Large intestine (tissue), 12 donors: Measurements from ENCODE around the gene SMIM24. TPM values are rescaled to one million over a fixed set of nuclear protein-coding genes. Genes with fewer than 3 reads are reported as not detected.
"Not testable (repeated sequence)": the region's sequence is repeated elsewhere in the genome, so short reads cannot be mapped to it uniquely, and the experiment has no call there.

Source experiments
- DNase-seq, 2 donors: peaks; one replicate each; pipeline versions ENCODE4 v3.0.0 to v3.0.0-alpha.2; 2013
- H3K27ac ChIP-seq: one replicate; pipeline ENCODE4 v1.5.1; 2013; ENCODE audit warnings: low read length
- H3K27me3 ChIP-seq: 2 replicates; pipeline ENCODE4 v1.6.1; 2013; ENCODE audit warnings: low read length; ENCODE audit not compliant: control insufficient read depth, insufficient read depth
- H3K36me3 ChIP-seq: 2 replicates; pipeline ENCODE4 v1.6.1; 2013; ENCODE audit warnings: low read length; ENCODE audit not compliant: control insufficient read depth, insufficient read depth
- H3K4me1 ChIP-seq: one replicate; pipeline ENCODE4 v1.6.1; 2013; ENCODE audit warnings: low read length; ENCODE audit not compliant: control insufficient read depth, insufficient read depth
- H3K4me3 ChIP-seq: one replicate; pipeline ENCODE4 v1.5.1; 2013; ENCODE audit warnings: low read length
- H3K9me3 ChIP-seq: one replicate; pipeline ENCODE4 v1.6.1; 2013; ENCODE audit warnings: mild to moderate bottlenecking, low read depth, low read length, moderate library complexity; ENCODE audit not compliant: control insufficient read depth
- WGBS: methylation state at CpG from one replicate; pipeline ENCODE4 v1.1.5; 2013; ENCODE audit warnings: low lambda C conversion rate; ENCODE audit not compliant: insufficient coverage; 5-methylcytosine and 5-hydroxymethylcytosine counted together
- long read RNA-seq, 11 donors: transcript quantifications; one replicate each; lab custom pipeline, GENCODE V29; 2026
- polyA plus RNA-seq: library from polyadenylated mRNA; unstranded; fragments of 120-200 nt; gene quantifications from one replicate; pipeline ENCODE4 v1.2.1, GENCODE V29; 2013

SMIM24 gene
- polyA plus RNA-seq: 625 TPM
- long read RNA-seq, donor 1, transcript SMIM24-201 (4 exons, 1,329 nt): major isoform, 159 of 236 reads
- long read RNA-seq, donor 1, transcript SMIM24-204 (2 exons, 660 nt): minor isoform, 10 of 236 reads
- long read RNA-seq, donor 1, transcript SMIM24-203 (3 exons, 820 nt): minor isoform, 22 of 236 reads
- long read RNA-seq, donor 1, partial matches to known transcripts: 45 of 236 reads
- long read RNA-seq, donor 1, other reads (novel, unspliced or antisense): 0 of 236 reads
- long read RNA-seq, donor 2, transcript SMIM24-203 (3 exons, 820 nt): minor isoform, 88 of 603 reads
- long read RNA-seq, donor 2, transcript SMIM24-201 (4 exons, 1,329 nt): major isoform, 429 of 603 reads
- long read RNA-seq, donor 2, transcript SMIM24-204 (2 exons, 660 nt): minor isoform, 37 of 603 reads
- long read RNA-seq, donor 2, partial matches to known transcripts: 49 of 603 reads
- long read RNA-seq, donor 2, other reads (novel, unspliced or antisense): 0 of 603 reads
- long read RNA-seq, donor 3: 0 reads
- long read RNA-seq, donor 4, transcript SMIM24-204 (2 exons, 660 nt): minor isoform, 9 of 77 reads
- long read RNA-seq, donor 4, transcript SMIM24-201 (4 exons, 1,329 nt): major isoform, 41 of 77 reads
- long read RNA-seq, donor 4, transcript SMIM24-203 (3 exons, 820 nt): minor isoform, 15 of 77 reads
- long read RNA-seq, donor 4, partial matches to known transcripts: 12 of 77 reads
- long read RNA-seq, donor 4, other reads (novel, unspliced or antisense): 0 of 77 reads
- long read RNA-seq, donor 5, transcript SMIM24-201 (4 exons, 1,329 nt): major isoform, 48 of 59 reads
- long read RNA-seq, donor 5, transcript SMIM24-203 (3 exons, 820 nt): minor isoform, 6 of 59 reads
- long read RNA-seq, donor 5, partial matches to known transcripts: 5 of 59 reads
- long read RNA-seq, donor 5, other reads (novel, unspliced or antisense): 0 of 59 reads
- long read RNA-seq, donor 6, transcript SMIM24-201 (4 exons, 1,329 nt): major isoform, 289 of 601 reads
- long read RNA-seq, donor 6, transcript SMIM24-204 (2 exons, 660 nt): minor isoform, 42 of 601 reads
- long read RNA-seq, donor 6, transcript SMIM24-203 (3 exons, 820 nt): minor isoform, 188 of 601 reads
- long read RNA-seq, donor 6, partial matches to known transcripts: 59 of 601 reads
- long read RNA-seq, donor 6, other reads (novel, unspliced or antisense): 23 of 601 reads
- long read RNA-seq, donor 7, transcript SMIM24-201 (4 exons, 1,329 nt): major isoform, 63 of 96 reads
- long read RNA-seq, donor 7, transcript SMIM24-204 (2 exons, 660 nt): minor isoform, 6 of 96 reads
- long read RNA-seq, donor 7, transcript SMIM24-203 (3 exons, 820 nt): minor isoform, 19 of 96 reads
- long read RNA-seq, donor 7, partial matches to known transcripts: 8 of 96 reads
- long read RNA-seq, donor 7, other reads (novel, unspliced or antisense): 0 of 96 reads
- long read RNA-seq, donor 8, transcript SMIM24-203 (3 exons, 820 nt): minor isoform, 106 of 774 reads
- long read RNA-seq, donor 8, transcript SMIM24-201 (4 exons, 1,329 nt): major isoform, 551 of 774 reads
- long read RNA-seq, donor 8, transcript SMIM24-204 (2 exons, 660 nt): minor isoform, 34 of 774 reads
- long read RNA-seq, donor 8, partial matches to known transcripts: 76 of 774 reads
- long read RNA-seq, donor 8, other reads (novel, unspliced or antisense): 7 of 774 reads
- long read RNA-seq, donor 9, transcript SMIM24-204 (2 exons, 660 nt): minor isoform, 42 of 496 reads
- long read RNA-seq, donor 9, transcript SMIM24-203 (3 exons, 820 nt): minor isoform, 84 of 496 reads
- long read RNA-seq, donor 9, transcript SMIM24-201 (4 exons, 1,329 nt): major isoform, 305 of 496 reads
- long read RNA-seq, donor 9, partial matches to known transcripts: 54 of 496 reads
- long read RNA-seq, donor 9, other reads (novel, unspliced or antisense): 11 of 496 reads
- long read RNA-seq, donor 10, transcript SMIM24-204 (2 exons, 660 nt): minor isoform, 45 of 541 reads
- long read RNA-seq, donor 10, transcript SMIM24-203 (3 exons, 820 nt): minor isoform, 93 of 541 reads
- long read RNA-seq, donor 10, transcript SMIM24-201 (4 exons, 1,329 nt): major isoform, 349 of 541 reads
- long read RNA-seq, donor 10, partial matches to known transcripts: 46 of 541 reads
- long read RNA-seq, donor 10, other reads (novel, unspliced or antisense): 8 of 541 reads
- long read RNA-seq, donor 11, transcript SMIM24-204 (2 exons, 660 nt): minor isoform, 20 of 354 reads
- long read RNA-seq, donor 11, transcript SMIM24-201 (4 exons, 1,329 nt): major isoform, 237 of 354 reads
- long read RNA-seq, donor 11, transcript SMIM24-203 (3 exons, 820 nt): minor isoform, 52 of 354 reads
- long read RNA-seq, donor 11, partial matches to known transcripts: 38 of 354 reads
- long read RNA-seq, donor 11, other reads (novel, unspliced or antisense): 7 of 354 reads

DNA sequence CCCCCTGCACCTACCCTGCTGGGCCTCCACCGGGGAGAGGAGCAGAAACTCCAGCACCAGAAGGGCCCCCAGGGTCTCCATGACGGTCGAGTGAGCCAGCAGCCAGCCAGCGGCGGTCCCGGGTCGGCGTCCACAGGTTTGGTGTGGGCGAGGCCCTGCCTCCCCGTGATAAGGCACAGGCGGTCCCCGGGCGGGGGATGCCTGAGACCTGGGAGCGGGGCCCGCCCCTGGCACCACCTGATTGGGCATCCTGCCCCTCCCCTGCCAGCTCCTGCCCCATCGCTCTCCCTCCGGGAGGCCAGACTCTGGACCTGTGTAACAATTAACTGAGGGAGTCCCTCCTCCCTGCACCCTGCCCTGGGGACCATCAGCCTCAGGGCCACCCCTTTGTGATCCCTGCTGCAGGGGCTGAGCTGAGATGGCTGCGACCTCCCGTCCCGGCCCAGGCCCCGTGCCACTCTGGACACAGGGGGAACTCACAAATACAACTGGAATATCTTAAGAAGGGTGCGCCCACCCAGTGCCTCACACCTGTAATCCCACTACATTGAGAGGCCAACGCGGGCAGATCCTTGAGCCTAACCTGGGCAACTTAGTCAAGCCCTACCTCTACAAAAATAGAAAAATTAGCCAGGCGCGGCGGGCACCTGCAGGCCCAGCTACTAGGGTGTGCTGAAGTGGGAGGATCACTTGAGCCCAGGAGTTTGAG is at the start of gene SMIM24:
Gene SMIM24, minus strand, starts transcription at position 143 of the 709 bp plus-strand sequence. Its CDS starts 62 bp downstream, at position 81.
- Histone ChIP-seq H3K9me3 (peaks cover 10% of the 10 kb centered on the region), H3K27ac (peak within 1 kb of the TSS; percentile 92), H3K36me3 (peaks cover 15% of the 10 kb centered on the region), H3K4me3 (peak within 1 kb of the TSS; percentile 58), H3K4me1 (peaks cover 30% of the 10 kb centered on the region), H3K27me3 (peaks cover 5% of the 10 kb centered on the region)
- peak; percentile 96 to 98 for DNase-seq
- no CpG with 5 or more reads among the region's 27 CpGs for WGBS

DNA sequence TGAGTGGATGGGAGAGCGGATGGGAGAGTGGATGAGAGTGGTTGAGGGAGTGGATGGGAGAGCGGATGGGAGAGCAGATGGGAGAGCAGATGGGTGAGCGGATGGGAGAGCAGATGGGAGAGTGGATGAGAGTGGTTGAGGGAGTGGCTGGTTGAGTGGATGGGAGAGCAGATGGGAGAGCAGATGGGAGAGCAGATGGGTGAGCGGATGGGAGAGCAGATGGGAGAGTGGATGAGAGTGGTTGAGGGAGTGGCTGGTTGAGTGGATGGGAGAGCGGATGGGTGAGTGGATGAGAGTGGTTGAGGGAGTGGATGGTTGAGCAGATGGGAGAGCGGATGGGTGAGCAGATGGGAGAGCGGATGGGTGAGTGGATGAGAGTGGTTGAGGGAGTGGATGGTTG is 49.0 kb upstream of the SMIM24 start:
- not testable (repeated sequence) for H3K27ac ChIP-seq, H3K27me3 ChIP-seq, H3K9me3 ChIP-seq, H3K4me1 ChIP-seq, H3K4me3 ChIP-seq, DNase-seq
- WGBS: 80% methylated on average over 2 of the region's 7 CpGs
- peaks cover 76% of the 10 kb centered on the region for H3K36me3 ChIP-seq

DNA sequence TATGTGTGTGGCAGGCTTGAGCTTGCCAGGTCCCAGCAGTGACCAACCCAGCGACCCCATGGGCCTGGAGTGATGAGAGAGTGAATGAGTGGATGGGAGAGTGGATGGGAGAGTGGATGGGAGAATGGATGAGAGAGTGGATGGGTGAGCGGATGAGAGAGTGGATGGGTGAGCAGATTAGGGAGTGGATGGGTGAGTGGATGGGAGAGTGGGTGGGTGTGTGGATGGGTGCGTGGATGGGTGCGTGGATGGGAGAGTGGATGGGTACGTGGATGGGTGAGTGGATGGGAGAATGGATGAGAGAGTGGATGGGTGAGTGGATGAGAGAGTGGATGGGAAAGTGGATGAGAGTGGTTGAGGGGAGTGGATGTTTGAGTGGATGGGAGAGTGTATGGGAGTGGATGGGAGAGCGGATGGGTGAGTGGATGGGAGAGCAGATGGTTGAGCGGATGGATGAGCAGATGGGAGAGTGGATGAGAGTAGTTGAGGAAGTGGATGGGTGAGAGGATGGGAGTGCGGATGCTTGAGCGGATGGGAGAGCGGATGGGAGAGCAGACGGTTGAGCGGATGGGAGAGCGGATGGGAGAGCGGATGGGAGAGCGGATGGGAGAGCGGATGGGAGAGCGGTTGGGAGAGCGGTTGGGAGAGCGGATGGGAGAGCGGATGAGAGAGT is 48.4 kb upstream of the SMIM24 start:
- WGBS: 95% methylated on average over 17 of the region's 20 CpGs
- Histone ChIP-seq H3K9me3 (peaks cover 4% of the 10 kb centered on the region), H3K36me3 (peaks cover 78% of the 10 kb centered on the region), H3K4me1 (no peaks in the 10 kb centered on the region), H3K27me3 (no peaks in the 10 kb centered on the region), H3K27ac (no peak overlapping the region), H3K4me3 (no peak overlapping the region)
- DNase-seq: no peak

DNA sequence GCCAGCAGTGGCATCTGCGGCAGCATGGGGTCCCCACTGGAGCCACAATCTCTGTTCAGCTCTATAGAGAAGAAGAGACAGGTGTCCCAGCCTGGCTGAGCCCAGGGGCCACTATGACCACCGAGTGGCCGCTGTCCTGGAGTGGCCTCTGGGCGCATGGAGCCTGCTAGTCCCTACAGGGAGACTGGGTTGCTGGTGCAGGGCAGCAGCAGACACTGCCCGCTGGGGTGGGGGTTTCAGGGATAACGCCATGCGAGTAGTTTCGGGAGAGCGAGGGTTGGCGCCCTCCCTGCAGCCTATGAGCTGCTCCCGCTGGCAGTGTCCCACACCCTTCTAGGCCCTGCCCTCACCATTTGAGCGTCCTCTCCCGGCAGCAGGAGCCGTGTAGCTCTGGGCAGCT is 47.8 kb upstream of the SMIM24 start:
- no peaks in the 10 kb centered on the region for H3K4me1 ChIP-seq
- H3K27me3 ChIP-seq: no peaks in the 10 kb centered on the region
- peaks cover 4% of the 10 kb centered on the region for H3K9me3 ChIP-seq
- no peak overlapping the region for H3K27ac ChIP-seq
- no peak for DNase-seq
- H3K4me3 ChIP-seq: no peak overlapping the region
- peaks cover 78% of the 10 kb centered on the region for H3K36me3 ChIP-seq
- no CpG with 5 or more reads among the region's 14 CpGs for WGBS

DNA sequence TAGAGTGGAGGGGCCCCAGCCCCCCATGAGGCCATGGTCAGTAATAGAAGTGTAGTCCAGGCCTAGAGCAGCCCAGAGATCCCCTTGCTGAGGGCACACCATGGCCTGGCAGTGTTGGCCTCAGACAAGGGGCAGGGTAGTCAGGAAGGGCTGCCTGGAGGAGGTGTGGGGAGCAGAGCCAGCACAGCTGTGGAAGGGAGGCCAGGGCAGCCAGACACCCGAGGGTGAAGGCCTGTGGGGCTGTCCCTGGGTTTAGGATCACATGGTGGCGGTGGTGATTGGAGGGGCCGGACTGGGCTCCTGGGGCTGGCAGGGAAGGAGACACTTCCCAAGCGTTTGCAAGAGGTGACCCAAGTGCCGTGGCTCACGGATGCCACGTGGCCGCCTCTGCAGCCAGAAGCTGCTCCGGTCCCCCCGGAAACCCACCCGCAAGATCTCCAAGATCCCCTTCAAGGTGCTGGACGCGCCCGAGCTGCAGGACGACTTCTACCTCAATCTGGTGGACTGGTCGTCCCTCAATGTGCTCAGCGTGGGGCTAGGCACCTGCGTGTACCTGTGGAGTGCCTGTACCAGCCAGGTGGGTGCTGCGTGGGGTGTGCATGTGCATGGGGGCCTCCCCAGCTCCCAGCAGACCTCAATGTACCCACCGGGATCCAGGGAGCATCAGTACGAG is 47.0 kb upstream of the SMIM24 start:
- no peak overlapping the region for H3K27ac ChIP-seq
- H3K4me1 ChIP-seq: no peaks in the 10 kb centered on the region
- peaks cover 2% of the 10 kb centered on the region for H3K9me3 ChIP-seq
- H3K36me3 ChIP-seq: peaks cover 77% of the 10 kb centered on the region
- H3K4me3 ChIP-seq: no peak overlapping the region
- no peak for DNase-seq
- H3K27me3 ChIP-seq: no peaks in the 10 kb centered on the region
- no CpG with 5 or more reads among the region's 21 CpGs for WGBS

DNA sequence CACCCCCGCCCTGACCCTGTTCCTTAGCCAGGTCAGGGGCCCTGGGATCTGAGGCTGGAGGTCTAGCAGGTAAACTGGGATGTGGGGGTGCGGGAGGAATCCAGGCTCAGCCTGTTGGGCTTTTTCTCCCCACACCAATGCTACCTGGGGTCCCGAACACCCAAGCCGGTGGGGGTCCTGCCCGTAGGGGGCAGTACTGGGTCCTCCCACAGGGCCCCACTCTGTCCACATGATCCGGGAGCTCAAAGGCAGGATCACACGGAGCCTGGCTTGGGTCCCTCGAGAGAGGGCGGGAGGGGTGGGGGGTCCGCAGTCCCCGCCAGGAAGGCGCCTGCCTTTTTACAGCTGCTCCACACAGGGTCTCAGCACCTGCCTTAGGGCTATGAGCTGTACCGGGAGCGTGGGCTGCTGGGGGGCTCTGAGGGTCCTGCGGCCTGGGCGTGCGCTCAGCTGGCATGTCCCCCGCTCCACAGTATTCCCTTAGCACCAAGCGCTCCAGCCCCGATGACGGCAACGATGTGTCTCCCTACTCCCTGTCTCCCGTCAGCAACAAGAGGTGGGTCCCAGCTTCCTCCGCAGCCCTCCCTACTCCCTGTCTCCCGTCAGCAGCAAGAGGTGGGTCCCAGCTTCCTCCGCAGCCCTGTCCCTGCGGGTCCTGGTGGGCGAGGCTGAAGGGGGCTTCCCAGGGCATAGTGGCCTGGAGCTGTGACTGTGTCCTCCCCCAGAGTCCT is 46.3 kb upstream of the SMIM24 start:
- no peaks in the 10 kb centered on the region for H3K27me3 ChIP-seq
- DNase-seq: no peak
- no peaks in the 10 kb centered on the region for H3K4me1 ChIP-seq
- H3K36me3 ChIP-seq: peaks cover 73% of the 10 kb centered on the region
- no peak overlapping the region for H3K27ac ChIP-seq
- H3K4me3 ChIP-seq: no peak overlapping the region
- WGBS: no CpG with 5 or more reads among the region's 28 CpGs
- H3K9me3 ChIP-seq: peaks cover 2% of the 10 kb centered on the region

DNA sequence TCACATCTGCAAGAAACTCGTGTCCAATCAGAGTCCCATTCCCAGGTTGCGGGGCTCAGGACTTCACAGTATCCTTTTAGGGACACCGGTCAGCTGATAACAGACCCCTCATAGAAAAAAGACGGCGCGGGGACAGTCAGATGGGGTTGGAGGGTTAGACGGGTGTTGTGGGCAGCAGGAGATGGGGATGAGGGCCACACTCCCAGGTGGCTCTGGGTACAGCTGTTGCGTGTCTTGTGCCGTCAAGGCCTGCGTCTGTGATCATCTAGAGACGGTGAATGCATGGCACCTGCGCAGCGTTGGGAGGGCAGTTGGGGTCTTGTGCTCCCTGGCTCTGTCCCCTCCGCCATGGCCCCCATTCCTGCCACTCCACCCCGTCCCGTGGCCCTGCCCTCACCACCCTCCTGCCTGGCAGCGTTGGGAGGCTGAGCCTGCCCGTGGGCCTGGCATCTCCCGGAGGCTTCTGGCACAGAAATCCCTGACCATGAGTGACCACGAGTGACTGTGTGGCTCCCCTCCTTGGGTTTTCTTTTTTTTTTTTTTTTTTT is 44.7 kb upstream of the SMIM24 start:
- Histone ChIP-seq H3K4me3 (no peak overlapping the region), H3K36me3 (peaks cover 68% of the 10 kb centered on the region), H3K9me3 (peaks cover 2% of the 10 kb centered on the region), H3K27me3 (no peaks in the 10 kb centered on the region), H3K27ac (no peak overlapping the region), H3K4me1 (peaks cover 8% of the 10 kb centered on the region)
- WGBS: no CpG with 5 or more reads among the region's 20 CpGs
- DNase-seq: no peak
